ENCODE results near the gene CAPN9. TPM values are rescaled to one million over a fixed set of nuclear protein-coding genes. Genes with fewer than 3 reads are reported as not detected.

CAPN9 gene
- total and polyA plus RNA-seq, 7 donors: 0.55 to 83.2 (median 30.6) TPM; not detected in 3

DNA sequence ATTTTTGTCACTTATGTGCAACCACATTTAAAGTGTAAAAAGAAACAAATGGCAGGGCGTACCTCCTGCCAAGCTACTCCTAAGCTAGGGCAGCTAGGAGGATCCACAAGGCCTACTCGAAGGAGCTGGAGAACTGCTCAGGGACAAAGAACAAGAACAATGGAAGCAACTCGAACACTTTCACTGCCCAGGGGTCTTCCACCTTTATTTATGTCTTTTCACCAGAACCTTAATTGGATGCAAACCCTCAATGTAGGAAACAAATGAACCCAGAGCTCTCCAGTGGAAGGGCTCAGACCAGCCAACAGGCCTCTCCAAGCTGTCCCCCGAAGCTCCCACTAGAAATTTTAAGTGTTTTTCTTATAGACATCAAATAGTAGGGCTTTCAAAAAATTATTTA, 81.2 kb downstream of the CAPN9 start:
- peaks cover 0 to 61% (median 46%) of the 10 kb centered on the region in 4 donors for H3K4me1 ChIP-seq
- no peak for TF ChIP-seq EP300 (IDR thresholded peaks at IDR 0.05)
- no peak for TF ChIP-seq POLR2A (IDR thresholded peaks at IDR 0.05)
- TF ChIP-seq POLR2AphosphoS5 (IDR thresholded peaks at IDR 0.05): no peak
- TF ChIP-seq, protein P1, sequence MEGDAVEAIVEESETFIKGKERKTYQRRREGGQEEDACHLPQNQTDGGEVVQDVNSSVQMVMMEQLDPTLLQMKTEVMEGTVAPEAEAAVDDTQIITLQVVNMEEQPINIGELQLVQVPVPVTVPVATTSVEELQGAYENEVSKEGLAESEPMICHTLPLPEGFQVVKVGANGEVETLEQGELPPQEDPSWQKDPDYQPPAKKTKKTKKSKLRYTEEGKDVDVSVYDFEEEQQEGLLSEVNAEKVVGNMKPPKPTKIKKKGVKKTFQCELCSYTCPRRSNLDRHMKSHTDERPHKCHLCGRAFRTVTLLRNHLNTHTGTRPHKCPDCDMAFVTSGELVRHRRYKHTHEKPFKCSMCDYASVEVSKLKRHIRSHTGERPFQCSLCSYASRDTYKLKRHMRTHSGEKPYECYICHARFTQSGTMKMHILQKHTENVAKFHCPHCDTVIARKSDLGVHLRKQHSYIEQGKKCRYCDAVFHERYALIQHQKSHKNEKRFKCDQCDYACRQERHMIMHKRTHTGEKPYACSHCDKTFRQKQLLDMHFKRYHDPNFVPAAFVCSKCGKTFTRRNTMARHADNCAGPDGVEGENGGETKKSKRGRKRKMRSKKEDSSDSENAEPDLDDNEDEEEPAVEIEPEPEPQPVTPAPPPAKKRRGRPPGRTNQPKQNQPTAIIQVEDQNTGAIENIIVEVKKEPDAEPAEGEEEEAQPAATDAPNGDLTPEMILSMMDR (IDR thresholded peaks at IDR 0.05): no peak

DNA sequence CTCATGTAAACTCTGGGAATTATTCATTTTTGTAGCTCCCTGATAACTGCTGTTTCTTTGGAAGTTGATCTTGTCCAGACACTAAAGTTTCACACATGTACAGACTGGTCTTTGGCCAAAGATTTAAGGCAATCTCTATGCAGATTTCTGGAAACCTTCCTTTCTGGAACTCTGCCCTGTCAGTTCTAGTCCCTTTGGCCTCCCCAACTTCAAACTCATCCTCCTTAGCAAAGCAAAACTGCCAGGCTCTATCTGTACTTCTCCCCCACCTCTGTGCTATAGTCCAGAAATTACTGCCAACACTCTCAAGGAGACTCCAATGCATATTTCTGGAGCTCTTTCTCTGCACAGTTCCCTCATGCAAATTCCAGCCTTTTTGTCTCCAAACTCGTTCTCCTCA, 84.6 kb downstream of the CAPN9 start:
- intact Hi-C loops (cut with DNase I): no loop called here
- Histone ChIP-seq H3K27me3 (no peaks in the 10 kb centered on the region), H3K27ac (no peak overlapping the region), H3K4me3 (no peak overlapping the region), H3K9me3 (no peaks in the 10 kb centered on the region), H3K4me1 (peaks cover 0 to 37% (median 27%) of the 10 kb centered on the region in 4 donors), H3K36me3 (peaks cover 0 to 1% (median 0%) of the 10 kb centered on the region in 4 donors)
- TF ChIP-seq POLR2AphosphoS5 (IDR thresholded peaks at IDR 0.05) (no peak), EP300 (IDR thresholded peaks at IDR 0.05) (no peak), POLR2A (IDR thresholded peaks at IDR 0.05) (no peak)
- WGBS, 2 donors: 72 to 79% methylated on average over 1 of the region's 1 CpG
- DNase-seq: no peak

More for the DNA sequence above, 81.2 kb downstream of the CAPN9 start:
- intact Hi-C loops (cut with DNase I): no loop called here
- Histone ChIP-seq H3K4me3 (no peak overlapping the region), H3K27me3 (no peaks in the 10 kb centered on the region), H3K9me3 (no peaks in the 10 kb centered on the region), H3K36me3 (no peaks in the 10 kb centered on the region), H3K27ac (no peak overlapping the region)
- WGBS, 2 donors: 88 to 91% methylated on average over 4 of the region's 4 CpGs
- DNase-seq: no peak

DNA sequence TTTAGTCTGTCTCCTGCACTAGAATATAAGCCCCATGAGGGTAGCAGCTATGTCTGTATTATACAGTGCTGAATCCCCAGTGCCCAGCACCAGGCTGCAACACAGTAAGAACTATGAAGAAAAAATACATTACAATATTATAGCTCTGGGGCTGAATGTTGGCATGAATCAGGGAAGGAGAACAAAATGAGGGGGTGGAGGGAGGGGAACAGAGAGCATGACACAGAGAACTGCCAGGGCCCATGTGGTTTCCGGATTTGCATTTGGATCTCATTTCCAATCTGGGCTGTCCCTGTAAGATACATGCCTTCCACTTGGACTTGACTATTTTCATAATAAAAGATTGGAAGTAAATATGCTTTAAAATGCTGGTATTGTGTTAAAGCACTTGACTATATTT, 85.3 kb downstream of the CAPN9 start:
- DNase-seq: no peak
- intact Hi-C loops (cut with DNase I): no loop called here
- WGBS, 2 donors: 93 to 95% methylated on average over 1 of the region's 1 CpG

DNA sequence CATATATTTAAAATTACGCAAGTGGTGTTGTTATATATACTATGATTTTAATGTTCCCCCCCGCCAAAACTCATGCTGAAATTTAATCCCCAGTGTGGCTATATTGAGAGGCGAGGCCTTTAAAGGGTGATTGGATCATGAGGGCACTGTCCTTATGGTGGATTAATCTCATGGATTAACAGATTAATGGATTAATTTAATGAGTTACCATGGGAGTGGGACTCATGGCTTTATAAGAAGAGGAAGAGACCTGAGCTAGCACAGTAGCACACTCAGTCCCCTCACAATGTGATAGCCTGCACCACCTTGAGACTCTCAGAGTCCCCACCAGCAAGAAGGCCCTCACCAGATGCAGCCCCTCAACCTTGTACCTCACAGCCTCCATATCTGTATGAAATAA, 86.3 kb downstream of the CAPN9 start:
- Histone ChIP-seq H3K4me1 (peaks cover 0 to 31% (median 25%) of the 10 kb centered on the region in 4 donors), H3K27me3 (no peaks in the 10 kb centered on the region), H3K4me3 (no peak overlapping the region), H3K36me3 (peaks cover 0 to 18% (median under 1%) of the 10 kb centered on the region in 4 donors), H3K27ac (no peak overlapping the region), H3K9me3 (no peaks in the 10 kb centered on the region)
- TF ChIP-seq POLR2A (IDR thresholded peaks at IDR 0.05) (no peak), POLR2AphosphoS5 (IDR thresholded peaks at IDR 0.05) (no peak), EP300 (IDR thresholded peaks at IDR 0.05) (no peak)
- TF ChIP-seq, protein P1 (IDR thresholded peaks at IDR 0.05): no peak
- no peak for DNase-seq
- intact Hi-C loops (cut with DNase I): no loop called here
- WGBS, 2 donors: 92 to 98% methylated on average over 3 of the region's 3 CpGs

More for the DNA sequence above, 85.3 kb downstream of the CAPN9 start:
- no peaks in the 10 kb centered on the region for H3K9me3 ChIP-seq
- no peaks in the 10 kb centered on the region for H3K27me3 ChIP-seq
- no peak overlapping the region for H3K27ac ChIP-seq
- peaks cover 0 to 31% (median 27%) of the 10 kb centered on the region in 4 donors for H3K4me1 ChIP-seq
- no peak overlapping the region for H3K4me3 ChIP-seq
- H3K36me3 ChIP-seq: peaks cover 0 to 8% (median 0%) of the 10 kb centered on the region in 4 donors
- TF ChIP-seq POLR2AphosphoS5 (IDR thresholded peaks at IDR 0.05) (no peak), POLR2A (IDR thresholded peaks at IDR 0.05) (no peak), EP300 (IDR thresholded peaks at IDR 0.05) (no peak)
- TF ChIP-seq, protein P1 (IDR thresholded peaks at IDR 0.05): no peak

DNA sequence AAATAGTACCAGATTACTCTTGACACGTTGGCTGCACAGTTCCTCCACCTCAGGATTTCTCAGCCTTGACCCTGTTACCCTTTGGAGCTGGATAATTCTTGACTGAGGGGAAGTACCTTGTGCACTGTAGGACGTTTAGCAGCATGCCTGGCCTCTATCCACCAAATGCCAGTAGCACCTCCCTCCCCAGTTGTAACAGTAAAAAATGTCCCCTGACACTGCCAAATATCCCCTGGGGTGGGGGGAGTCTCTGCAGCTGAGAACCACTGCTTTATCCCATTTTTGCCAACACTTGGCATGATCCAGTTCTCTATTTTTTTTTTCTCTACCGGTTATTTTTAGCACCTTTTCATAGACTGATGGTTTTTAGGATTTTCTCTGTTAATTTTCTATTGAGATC, 87.1 kb downstream of the CAPN9 start:
- WGBS, 2 donors: 58 to 60% methylated on average over 3 of the region's 3 CpGs
- no peaks in the 10 kb centered on the region for H3K27me3 ChIP-seq
- no peak overlapping the region for H3K27ac ChIP-seq
- peaks cover 0 to 31% (median 25%) of the 10 kb centered on the region in 4 donors for H3K4me1 ChIP-seq
- no peak for DNase-seq
- intact Hi-C loops (cut with DNase I): no loop called here
- TF ChIP-seq POLR2A (IDR thresholded peaks at IDR 0.05) (no peak), POLR2AphosphoS5 (IDR thresholded peaks at IDR 0.05) (no peak), EP300 (IDR thresholded peaks at IDR 0.05) (no peak)
- TF ChIP-seq, protein P1 (IDR thresholded peaks at IDR 0.05): no peak
- H3K9me3 ChIP-seq: no peaks in the 10 kb centered on the region
- peaks cover 0 to 26% (median 5%) of the 10 kb centered on the region in 4 donors for H3K36me3 ChIP-seq
- no peak overlapping the region for H3K4me3 ChIP-seq
